ENCODE results near the gene LRFN4. TPM values are rescaled to one million over a fixed set of nuclear protein-coding genes. Genes with fewer than 3 reads are reported as not detected.

LRFN4 gene
- total RNA-seq, 1 experiment from 2014 or later, result 66.7 TPM

DNA sequence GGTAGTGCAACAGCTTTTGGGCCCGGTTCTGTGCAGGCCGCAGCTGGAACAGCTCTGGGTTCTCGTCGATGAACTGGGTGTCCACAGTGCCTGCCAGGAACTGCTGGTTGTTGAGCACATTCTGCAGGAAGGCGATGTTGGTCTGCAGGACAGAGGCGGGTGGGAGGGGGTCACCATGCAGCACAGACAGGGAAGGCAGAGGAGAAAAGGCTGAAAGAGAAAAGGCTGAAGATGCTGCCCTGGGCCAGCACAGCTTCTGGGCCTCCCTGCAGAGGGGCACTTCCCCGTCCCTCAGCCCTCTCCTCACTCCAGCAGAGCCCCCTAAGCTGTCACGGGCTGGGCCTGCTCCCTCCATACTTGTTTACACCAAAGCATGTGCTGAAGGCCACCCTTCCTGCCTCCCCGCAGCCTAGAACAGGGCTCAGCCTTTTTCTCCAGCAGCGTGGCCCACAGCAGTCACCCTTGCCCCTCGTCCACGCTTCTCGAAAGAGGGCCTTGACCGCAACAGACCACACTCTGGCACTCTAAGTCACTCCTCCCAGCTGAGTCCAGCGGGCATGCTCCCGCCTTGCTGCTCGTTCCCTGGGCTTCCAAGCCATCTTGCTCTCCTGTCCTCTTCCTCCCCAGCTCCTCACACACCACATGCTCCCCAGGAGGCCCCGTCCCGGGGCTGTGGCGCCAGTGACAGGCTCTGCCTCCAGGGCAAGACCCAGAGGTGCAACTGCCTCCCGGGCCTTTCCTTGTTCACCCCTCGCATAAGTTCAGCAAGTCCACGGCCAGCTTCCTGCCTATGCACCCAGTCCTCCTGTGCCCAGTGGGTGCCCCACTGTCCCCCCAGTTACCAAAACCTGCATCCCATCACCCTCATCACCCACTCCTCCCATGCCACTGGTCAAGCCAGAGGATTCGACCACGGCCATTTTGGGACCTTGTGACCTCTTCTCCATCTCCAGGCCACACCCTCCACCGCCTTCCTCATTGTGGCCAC lies 3.3 kb upstream of the LRFN4 start:
- Histone ChIP-seq H4K5ac (ENCODE audit: insufficient read length, low read depth, low read length) (no peak overlapping the region), H3K14ac (ENCODE audit: insufficient read depth, low read length) (no peak overlapping the region; the same call in 1 of the 2 replicates), H3T11ph (ENCODE audit: low read length) (no peak overlapping the region), H3K56ac (ENCODE audit: insufficient read length, low read depth, low read length) (no peak overlapping the region), H3K27me3 (ENCODE audit: insufficient read depth, low read length) (no peaks in the 10 kb centered on the region), H3K9ac (ENCODE audit: extremely low read depth, insufficient read length, low read length) (no peak overlapping the region), H3K18ac (ENCODE audit: insufficient read length, low read depth, low read length) (no peak overlapping the region), H2AFZ (ENCODE audit: low read length) (no peak overlapping the region), H4K91ac (ENCODE audit: insufficient read length, low read depth, low read length) (no peak overlapping the region), H3K4ac (ENCODE audit: low read depth, low read length) (no peak overlapping the region), H3K27ac (ENCODE audit: insufficient read length, low read depth, low read length) (no peak overlapping the region), H2BK20ac (ENCODE audit: low read depth, low read length, poor library complexity, severe bottlenecking) (no peak overlapping the region), H3K4me2 (ENCODE audit: insufficient read depth, insufficient read length, low read length) (no peak overlapping the region), H2BK15ac (ENCODE audit: low read depth, low read length) (no peak overlapping the region), H3K79me1 (ENCODE audit: insufficient read depth, low read depth, low read length, poor library complexity, severe bottlenecking) (no peaks in the 10 kb centered on the region), H2BK120ac (ENCODE audit: low read depth, low read length, poor library complexity, severe bottlenecking) (no peak overlapping the region), H4K8ac (replicated peaks; ENCODE audit: insufficient read length, low read depth, low read length) (no peak overlapping the region), H2BK5ac (ENCODE audit: insufficient read length, low read length) (no peak overlapping the region), H3K9me3 (ENCODE audit: control insufficient read depth, low read depth, low read length) (no peaks in the 10 kb centered on the region), H3K23me2 (ENCODE audit: insufficient read length, low read depth, low read length, poor library complexity, severe bottlenecking) (peaks cover 10% of the 10 kb centered on the region), H2BK12ac (ENCODE audit: insufficient read length, low read depth, low read length) (no peak overlapping the region), H4K20me1 (ENCODE audit: control insufficient read depth, insufficient read depth, insufficient read length) (no peaks in the 10 kb centered on the region), H3K79me2 (ENCODE audit: insufficient read depth, low read length) (no peaks in the 10 kb centered on the region), H3K23ac (ENCODE audit: insufficient read length, low read depth, low read length) (no peak overlapping the region), H3K4me1 (ENCODE audit: insufficient read depth, low read length) (no peaks in the 10 kb centered on the region), H2AK5ac (ENCODE audit: insufficient read length, low read length) (no peak overlapping the region)
- H3K36me3 Mint-ChIP-seq (ENCODE audit: insufficient read depth in 1 of 3, low read depth in 3 of 3), result peaks cover 2 to 21% (median 15%) of the 10 kb centered on the region in 3 experiments; a peak in 4 of 7 replicates
- H3K27me3 Mint-ChIP-seq (ENCODE audit: low read depth), result peaks cover 3% of the 10 kb centered on the region
- H3K27ac Mint-ChIP-seq, result peak overlapping the region in 2 of 3 experiments; percentile 53 to 86; a peak in 4 of 7 replicates
- H3K4me1 Mint-ChIP-seq, result peaks cover 14 to 16% of the 10 kb centered on the region in 2 experiments
- no CpG with 5 or more reads among the region's 26 CpGs for WGBS (ENCODE audit: extremely low coverage, insufficient read length, low lambda C conversion rate)
- H3K4me3 Mint-ChIP-seq, result peak overlapping the region in 1 of 2 experiments; percentile 24; a peak in 1 of 5 replicates
- TF ChIP-seq, protein P1, sequence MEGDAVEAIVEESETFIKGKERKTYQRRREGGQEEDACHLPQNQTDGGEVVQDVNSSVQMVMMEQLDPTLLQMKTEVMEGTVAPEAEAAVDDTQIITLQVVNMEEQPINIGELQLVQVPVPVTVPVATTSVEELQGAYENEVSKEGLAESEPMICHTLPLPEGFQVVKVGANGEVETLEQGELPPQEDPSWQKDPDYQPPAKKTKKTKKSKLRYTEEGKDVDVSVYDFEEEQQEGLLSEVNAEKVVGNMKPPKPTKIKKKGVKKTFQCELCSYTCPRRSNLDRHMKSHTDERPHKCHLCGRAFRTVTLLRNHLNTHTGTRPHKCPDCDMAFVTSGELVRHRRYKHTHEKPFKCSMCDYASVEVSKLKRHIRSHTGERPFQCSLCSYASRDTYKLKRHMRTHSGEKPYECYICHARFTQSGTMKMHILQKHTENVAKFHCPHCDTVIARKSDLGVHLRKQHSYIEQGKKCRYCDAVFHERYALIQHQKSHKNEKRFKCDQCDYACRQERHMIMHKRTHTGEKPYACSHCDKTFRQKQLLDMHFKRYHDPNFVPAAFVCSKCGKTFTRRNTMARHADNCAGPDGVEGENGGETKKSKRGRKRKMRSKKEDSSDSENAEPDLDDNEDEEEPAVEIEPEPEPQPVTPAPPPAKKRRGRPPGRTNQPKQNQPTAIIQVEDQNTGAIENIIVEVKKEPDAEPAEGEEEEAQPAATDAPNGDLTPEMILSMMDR (conservative IDR thresholded peaks at IDR 0.05), result no peak
- DNase-seq, result no peak
- no peaks in the 10 kb centered on the region for H3K9me3 Mint-ChIP-seq

Measured in H9 (cell line).